Measurements from ENCODE around the gene EIF3K.

GRCh38 chr19:38640368-38640767 is 21.4 kb downstream of the EIF3K start:
- TF ChIP-seq CTCF (optimal IDR thresholded peaks at IDR 0.05 in 1 of 3, IDR thresholded peaks at IDR 0.05 in 1 of 3, conservative IDR thresholded peaks at IDR 0.05 in 1 of 3; ENCODE audit: extremely low read depth in 1 of 3, insufficient read depth in 2 of 3, low read length in 3 of 3) (peak in 1 of 3 experiments; percentile 7), EZH2 (IDR thresholded peaks at IDR 0.05; ENCODE audit: low read length) (no peak)
